Measurements from ENCODE around the gene HNRNPR.

Gene HNRNPR

DNA sequence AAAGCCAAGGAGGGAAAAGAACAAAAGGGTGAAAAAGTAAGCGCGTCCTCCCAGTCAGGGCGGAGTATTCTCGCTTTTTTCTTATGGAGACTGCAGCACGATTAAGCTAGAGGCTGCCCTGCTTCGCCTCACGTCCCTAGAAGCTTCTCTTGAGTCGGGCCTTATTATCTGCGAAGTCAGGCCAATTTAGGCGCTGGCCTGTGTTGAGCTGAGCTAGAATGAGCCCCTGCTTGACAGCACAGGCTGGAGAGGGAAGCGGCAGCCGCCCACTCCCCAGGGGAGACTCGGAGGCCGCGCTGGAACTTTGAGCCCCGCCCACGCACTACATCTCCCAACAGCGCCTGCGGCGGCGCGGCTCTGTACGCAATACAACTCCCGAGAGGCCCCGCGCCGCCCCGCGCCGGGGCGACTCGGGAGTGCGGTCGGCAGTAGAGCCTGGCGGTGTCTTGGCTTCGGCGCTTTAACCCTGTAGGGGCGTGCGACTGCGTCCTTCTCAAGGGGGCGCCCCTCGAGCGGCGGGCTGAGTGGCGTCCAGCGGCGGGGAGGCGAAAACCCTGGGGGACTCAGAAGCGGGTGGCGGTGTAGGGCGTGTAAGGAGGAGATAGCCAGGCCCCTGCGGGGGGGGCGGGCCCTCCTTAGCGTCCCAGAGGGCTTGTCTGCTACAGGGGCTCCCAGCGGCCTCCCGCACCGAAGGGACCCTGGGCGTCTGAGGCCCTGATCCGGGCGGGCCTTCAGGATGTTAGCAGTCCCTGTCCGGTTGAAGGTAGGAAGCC is 24.7 kb upstream of the HNRNPR start:
- peak; percentile 60 to 79 for DNase-seq

DNA sequence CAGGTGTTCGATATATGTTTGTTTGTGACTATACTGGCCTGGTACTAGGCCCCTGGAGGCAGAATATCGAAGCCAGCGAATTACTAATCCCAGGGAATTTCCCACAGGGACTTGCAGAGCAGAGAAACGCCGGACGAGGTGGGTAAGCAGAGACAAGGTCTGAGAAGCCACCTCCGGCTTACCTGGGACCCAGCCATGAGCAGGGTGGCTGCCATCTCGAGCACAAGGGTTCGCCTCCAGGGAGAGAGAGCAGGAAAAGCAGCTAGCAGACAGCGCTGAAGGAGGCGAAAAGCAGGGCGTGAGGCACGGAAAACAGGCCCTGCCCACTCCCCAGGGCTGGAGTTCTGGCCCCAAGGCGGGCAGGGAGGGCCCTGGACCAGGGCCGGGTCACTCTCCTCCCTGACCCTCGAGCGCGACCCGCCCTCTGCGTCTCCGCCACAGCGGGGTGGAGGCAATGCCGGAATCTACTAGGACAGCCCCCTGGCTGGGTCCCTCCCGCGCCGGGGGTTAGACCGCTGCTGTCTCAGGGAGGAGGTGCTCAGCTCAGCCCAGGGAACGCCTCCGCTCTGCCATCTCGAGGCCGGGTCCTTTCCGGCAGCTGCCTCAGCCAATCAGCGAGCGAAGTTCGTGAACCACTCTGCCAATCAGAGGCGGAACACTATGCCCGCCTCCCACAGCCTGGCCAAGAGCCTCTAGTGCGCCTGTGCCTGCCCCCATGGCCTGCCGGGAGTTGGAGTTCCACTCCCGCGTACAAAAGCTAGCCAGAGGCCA is 23.9 kb upstream of the HNRNPR start:
- peak; percentile 94 to 97 for DNase-seq

DNA sequence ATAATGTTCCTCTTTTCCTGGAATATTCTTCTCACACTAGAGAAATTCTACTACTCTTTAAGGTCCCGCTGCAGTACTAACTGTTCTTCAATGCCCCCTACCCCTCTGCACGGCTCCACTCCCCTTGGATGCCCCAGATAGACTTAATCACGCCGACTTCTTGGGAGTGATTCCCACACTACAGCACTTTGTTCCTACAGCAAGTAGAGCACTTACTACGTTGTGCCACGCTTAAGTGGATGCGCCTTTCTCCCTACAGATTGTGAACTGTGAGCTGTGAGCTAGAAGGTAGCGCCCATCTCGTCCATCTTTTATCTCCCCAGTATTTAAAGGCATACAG is 23.3 kb upstream of the HNRNPR start:
- DNase-seq: no peak

DNA sequence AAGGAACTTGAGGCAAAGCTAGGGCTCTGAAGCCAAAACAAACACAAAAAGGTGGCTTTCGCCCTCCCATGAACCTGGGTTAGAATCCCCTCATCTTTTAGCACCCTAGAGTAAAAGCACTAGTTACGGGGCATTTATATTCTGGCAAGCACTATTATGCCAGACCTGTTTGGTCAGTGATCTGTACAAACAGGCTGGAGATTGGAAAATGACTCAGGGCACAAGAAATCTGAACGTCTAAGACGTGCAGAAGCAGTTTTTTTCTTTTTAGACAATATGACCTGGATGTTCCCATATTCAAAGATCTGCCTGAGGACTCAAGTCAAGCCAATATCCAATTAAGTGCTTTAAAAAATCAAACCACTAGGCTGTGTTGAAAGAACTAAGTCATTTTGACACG is 22.5 kb upstream of the HNRNPR start:
- no peak for DNase-seq

DNA sequence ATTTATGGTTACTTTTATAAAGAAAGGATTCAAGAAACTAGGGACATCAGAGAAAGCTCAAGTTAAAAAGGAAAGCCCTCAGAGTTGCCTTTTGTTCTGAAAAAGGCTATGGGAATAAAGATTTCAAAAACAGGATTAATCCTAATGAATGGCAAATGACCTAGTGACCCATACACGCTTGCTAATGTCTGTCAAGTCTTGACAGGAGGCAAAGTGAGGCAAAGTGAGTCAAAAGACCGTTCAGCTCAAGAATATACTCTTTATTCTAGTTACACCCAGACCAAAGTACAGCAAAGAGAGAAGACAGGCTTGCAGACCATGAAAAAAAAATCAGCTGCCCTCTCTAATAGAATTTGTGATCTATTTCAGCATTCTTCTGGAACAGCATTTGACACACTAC is 22.1 kb upstream of the HNRNPR start:
- no peak for DNase-seq

DNA sequence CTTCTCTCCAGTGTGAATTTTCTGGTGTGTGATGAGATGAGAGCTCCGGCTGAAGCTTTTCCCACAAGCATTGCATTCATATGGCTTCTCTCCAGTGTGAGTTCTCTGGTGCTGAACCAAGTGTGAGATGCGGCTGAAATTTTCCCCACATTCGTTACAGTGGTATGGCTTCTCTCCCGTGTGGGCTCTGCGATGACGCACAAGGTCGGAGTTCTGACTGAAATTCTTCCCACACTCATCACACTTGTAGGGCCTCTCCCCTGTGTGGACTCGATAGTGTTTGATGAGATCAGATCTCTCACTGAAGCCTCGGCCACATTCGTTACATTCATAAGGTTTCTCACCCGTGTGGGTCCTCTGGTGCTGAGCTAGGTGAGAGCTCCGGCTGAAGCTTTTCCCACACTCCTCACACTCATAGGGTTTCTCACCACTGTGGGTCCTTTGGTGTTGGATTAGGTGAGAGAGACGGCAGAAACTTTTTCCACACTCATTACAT is 18.2 kb upstream of the HNRNPR start:
- no peak for DNase-seq

DNA sequence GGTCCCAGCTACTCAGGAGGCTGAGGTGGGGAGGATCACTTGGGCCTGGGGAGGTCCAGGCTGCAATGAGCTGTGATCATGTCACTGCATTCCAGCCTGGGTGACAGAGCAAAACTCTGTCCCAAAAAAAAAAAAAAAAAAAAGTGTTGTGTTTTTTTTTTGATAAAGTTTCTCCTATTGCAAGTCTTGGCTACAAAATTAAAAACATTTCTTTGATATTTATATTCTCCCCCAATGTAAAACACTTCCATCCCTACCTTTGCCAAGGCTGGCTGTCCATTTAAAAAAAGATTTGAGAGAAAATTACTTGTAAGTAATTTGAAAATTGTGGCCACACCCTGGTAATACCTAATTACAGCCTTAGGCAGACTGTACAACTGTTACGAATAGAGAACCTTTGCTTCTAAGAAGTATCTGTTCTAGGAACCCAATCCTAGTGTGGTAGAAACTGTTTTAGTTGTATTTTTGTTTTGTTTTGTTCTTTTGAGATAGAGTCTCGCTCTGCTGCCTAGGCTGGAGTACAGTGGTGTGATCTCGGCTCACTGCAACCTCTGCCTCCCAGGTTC is 14.3 kb upstream of the HNRNPR start:
- no peak for DNase-seq

DNA sequence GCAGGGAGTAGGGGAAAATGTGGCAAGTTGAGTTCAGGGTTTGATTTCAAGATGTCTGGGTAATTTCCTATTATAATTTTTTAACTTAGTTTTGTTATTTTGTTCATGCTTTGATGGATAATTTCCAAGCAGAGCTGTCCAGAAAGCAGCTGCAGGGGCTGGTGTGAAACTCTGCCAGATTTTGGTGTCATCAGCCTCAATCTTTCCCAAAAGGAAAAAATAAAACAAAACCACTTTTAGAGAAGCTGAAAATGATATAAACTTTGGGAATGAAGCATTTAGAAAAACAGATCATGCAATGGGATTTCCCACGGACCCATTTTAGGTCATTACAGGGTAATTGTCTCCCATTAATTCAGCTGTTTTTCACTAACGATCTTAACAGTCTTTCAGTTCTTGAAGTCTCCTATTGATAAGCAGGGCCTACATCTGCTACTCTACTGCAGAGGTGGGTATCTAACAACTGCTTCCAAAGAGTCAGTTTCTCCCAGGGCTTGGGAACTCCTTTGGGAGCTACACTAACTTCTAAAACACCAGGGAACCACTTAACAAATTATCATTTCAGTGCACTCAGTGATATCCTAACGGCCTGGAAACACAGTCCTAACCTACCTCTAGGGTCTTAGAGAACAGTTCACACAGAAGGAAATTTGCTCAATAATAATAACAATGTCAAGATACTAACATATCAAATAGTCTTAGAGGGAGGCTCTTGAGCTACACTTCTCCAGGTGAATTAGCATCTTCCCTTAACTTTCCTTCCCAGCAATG is 13.2 kb upstream of the HNRNPR start:
- DNase-seq: no peak

DNA sequence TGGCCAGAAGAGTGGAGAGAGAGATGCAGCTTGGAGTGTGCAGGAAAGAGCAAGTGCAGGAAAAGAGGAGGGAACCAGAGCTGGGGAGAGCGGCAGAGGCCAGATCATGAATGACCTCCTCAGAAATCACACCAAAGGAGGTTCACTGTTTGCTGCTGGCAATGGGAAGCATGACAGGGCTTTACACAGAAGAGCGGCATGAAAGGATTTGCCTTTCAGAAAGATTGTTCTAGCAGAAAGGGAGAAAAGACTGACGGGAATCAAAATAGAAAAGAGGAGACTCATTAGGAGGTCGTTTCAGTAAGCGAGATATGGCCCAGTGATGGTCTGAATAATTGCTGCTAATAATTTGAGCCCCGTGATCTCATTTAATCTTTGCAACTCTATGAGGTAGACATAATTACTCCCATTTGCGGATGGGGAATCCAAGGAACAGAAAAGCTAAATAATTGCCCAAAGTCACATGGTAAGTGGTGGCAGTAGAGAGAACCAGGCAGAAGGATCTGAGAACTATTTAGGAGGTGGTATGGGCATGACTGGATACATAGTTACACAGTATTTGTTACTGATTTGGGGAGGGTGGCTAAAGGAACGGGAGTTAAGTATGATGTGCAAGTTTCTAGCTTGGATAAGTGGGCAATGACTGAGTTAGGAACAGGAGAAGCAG is 12.5 kb upstream of the HNRNPR start:
- no peak for DNase-seq

DNA sequence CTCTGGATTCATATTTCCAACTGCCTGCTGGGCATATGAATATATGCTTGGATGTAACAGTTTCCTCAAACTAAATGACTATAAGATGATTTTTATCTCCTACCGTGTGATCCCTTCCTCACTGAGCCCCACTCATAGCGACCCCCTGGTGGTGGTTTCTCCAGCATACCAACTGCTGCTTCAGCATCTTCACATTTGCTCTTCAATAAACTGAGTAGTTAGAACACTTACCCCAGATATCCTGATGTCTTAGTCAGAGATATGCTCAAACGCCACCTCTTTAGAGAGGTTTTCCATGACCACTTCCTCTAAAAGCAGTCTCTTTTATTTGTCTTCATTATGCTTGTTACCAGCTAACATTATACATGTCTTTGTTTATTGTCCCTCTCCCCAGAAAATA is 10.2 kb upstream of the HNRNPR start:
- no peak for DNase-seq

DNA sequence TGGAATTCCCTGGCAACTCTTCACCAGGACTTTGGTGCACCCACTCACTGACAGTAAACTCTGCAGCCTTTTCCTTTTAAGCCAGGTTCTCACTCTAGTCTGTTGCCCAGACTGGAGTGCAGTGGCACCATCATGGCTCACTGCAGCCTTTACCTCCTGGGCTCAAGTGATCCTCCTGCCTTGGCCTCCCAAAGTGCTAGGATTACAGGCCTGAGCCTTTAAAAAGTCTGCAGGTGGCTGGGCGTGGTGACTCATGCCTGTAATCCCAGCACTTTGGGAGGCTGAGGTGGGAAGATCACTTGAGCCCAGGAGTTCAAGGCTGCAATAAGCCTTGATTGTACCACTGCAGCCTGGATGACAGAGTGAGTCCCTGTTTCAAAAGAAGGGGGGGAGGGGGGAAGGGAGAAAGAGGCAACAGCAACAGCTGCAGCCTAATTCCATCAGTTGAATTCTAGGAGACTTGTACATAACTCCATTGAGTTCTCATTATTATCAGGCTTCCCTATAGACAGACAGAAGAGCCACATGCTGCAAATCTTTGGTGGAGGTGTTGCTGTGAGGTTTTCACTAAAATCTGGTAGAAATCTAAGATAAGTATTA is 8.1 kb upstream of the HNRNPR start:
- no peak for DNase-seq

DNA sequence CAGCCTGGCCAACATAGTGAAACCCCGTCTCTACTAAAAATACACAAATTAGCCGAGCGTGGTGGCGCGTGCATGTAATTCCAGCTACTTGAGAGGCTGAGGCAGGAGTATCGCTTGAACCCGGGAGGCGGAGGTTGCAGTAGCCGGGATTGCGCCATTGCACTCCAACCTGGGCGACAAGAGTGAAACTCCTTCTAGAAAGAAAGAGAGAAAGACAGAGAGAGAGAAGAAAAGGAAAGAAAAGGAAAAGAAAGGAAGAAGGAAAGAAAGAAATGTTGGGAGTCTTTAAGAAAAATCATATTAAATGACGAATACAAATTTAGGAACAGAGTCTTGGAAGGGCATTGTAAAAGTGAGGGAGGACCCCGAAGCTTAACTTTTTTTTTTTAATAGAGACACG is 1.8 kb upstream of the HNRNPR start:
- DNase-seq: no peak

DNA sequence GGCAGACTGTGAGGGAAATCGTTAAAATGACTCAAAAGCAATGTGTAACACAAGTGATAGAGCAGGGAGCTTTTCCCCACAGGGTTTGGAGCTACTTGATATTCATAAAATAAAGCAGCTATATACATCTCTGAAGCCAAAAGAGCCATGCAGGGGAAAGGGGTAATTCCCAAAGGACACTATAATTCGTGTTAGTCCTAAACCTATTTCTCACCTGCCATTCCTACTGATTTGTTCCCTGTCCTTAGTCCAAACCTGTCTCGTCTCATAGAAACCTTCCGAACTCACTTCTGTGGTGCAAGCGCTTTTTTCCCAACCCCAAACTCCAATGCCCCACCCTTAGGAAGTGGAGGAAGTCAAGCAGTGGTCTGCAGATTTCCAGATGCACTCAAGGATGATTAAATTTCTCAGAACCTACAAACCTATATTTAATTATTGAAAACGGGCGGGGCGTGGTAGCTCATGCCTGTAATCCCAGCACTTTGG is 946 bp upstream of the HNRNPR start:
- DNase-seq: peak in 1 of 2 experiments; percentile 69

DNA sequence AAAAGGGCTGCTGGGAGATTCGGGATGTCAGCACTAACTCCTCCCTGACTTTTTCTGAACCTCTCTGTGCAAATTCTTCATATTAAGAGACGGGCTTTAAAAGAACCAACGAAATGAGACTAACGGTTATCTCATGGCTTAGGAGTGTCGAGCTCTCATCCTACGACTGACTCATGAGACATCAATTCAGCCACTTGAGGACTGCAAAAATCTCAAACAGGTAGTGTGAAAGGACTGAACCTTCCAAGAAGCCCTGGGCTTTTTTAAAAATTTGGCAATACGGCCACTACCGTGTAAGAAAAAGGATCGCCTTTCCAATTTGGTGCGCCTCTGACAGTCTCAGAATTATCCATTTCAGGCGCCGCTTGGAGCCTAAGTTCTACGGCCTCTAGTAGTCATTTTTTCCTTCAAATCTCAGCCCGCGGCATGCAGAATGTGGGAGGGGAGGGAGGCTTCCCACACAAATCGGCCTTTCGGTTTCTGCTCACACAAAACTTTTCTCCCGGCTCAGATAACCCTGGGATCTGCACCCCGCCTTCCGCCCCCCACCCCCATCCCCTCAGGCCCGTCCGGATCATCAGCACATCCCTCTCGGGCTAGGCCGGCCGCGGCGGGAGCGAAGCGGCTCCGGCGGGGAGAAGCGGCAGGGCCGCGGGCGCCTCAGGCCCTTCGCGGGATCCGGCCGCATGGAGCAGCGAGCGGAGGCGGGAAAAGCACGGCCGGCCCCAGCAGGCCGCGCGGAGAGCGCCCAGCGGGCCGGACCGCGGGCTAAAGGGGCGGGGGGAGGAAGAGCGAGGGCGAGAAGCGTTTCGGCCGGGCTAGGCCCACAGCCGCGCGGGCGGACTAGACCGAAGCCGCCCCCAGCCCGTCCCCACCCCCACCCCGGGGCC is 618 bp downstream of the HNRNPR start:
- no peak for DNase-seq

DNA sequence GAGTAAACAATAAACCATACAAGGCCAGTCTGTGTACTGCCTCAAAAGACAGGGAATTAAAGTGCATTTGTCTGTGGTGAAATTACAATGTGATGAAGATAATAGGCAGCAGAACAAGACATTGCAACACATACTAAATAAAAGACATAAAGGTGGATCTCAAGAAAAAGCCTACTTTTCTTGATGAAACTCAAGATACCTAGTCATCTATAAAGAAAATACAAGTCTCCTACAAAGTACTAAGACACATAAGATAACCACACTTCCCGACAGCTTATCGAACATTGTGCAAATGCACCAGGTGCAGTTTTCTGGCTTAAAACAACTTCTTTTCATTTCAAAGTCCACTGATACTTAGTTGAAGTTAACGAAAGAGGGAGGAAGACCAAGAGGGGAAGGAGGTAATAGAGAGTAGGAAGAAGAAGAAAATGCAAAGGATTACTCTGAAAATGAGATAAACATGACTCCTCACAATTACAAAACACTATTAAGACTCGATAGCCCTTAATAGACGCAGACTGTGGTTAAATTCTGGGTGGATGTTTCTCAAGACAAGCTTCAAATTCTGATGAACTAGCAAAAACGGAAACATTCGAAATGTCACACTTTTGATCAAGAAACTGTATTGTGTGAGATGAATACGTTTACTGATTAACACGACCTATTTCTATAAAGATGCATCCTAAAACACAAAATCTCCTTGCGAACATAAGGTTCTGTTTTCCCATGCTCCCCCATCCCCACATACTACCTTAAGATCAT is 2.0 kb downstream of the HNRNPR start:
- DNase-seq: no peak

DNA sequence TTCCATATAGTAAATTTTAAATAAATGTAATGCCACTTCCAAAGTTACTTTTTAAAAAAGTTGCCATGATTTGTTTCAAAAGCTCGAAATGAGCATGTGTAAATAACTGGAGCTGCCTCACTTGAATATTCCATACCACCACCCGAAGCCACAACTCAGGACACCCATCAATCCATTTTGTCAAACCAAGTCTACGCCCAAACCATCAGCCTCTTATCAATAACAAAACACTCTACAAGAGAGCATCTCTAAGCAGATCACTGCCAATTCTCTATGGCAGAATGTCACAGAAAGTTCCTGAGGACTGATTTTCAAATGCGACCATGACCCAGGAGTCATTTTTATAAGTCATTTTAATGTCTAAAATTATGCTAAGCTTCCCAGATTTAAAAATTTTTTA is 4.5 kb downstream of the HNRNPR start:
- no peak for DNase-seq

DNA sequence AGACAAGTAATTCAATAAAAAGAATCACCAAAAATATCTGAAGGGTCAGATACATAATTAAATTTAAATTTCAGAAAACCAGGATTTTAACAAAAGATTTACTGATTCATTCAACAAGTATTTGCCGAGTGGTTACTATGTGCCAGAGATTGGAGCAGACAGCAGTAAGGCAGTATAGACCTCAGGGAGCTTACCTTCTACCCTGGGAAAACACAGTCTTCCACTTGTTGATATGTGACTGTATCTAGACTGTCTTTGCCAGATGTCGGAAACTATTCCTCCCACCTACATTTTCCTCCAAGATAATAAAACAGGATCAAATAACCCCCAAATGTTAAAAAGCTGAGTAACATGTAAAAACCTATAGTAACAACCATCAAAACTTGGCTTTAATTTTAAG is 6.2 kb downstream of the HNRNPR start:
- DNase-seq: no peak

DNA sequence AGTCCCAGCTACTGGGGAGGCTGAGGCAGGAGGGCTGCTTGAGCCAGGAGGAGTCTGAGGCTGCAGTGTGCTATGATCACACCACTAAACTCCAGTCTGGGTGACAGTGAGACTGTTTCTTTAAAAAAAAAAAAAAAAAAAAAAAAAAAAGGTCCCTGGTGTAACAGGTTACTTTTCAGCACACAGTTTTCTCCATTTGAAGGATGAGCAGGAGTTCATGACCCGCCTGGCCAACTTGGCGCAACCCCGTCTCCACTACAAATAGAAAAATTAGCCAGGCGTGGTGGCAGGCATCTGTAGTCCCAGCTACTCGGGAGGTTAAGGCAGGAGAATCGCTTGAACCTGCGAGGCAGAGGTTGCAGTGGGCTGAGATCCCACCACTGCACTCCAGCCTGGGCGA is 12.4 kb downstream of the HNRNPR start:
- DNase-seq: no peak

DNA sequence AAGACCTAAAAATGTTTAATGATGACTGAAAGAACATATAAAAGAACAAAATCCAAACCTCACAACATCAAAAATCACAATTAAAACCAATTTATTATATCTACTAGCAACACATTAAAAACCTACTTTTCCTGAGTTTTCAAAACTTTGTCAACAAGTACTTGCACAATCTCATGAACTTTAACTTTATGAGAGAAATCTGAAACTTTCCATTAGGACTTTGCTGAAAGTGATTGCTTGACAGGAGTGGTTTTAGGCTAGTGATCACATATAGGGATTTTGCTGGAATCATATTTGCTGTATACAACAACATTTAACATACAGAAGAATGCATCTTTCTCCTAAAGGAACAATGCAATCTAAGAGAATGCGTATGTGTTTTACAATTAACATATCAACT is 13.2 kb downstream of the HNRNPR start:
- no peak for DNase-seq

DNA sequence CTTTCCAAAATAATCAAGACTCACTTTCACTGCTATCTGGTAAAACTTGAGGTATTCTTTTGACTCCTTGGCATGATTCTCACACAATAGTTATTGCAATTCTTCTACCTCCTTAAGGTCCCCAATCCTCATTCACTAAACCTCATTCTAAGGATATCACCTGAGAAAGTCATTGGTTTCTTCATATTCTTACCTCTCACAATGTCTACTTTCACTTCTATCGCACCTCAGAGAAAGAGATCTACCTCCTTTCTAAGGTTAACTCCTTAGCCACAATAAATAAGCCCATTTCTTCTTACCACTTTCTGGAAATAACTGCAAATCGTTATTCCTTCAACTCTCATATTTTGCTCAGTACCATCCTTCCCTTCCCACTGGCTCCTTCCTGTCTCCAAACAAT is 18.7 kb downstream of the HNRNPR start:
- DNase-seq: no peak
